GM12878 (cell line): ENCODE measurements around the gene SLC4A1. TPM values are rescaled to one million over a fixed set of nuclear protein-coding genes. Genes with fewer than 3 reads are reported as not detected.

Experiments
- ATAC-seq: fragments of 200-7000 bp; cut with Tn5 transposase; 3 replicates; pipeline ENCODE4 v1.9.1; 2020; ENCODE audit warnings: mild to moderate bottlenecking, moderate library complexity
- BruUV-seq: library from RNA; stranded (reverse); fragments of 400-500 nt; replicated peaks from 2 replicates; lab custom pipeline; 2021; lab: Mats Ljungman, UMichigan
- CTCF ChIA-PET: fragments of 300-600 bp; sonication (Branson Sonifier 250); formaldehyde crosslinking; extraction: SDS; loops from one replicate; lab custom pipeline; 2021; ENCODE audit warnings: inconsistent platforms; lab: Yijun Ruan, JAX
- POLR2A ChIA-PET: fragments of 350-600 bp; formaldehyde crosslinking; extraction: SDS; loops from one replicate; lab custom pipeline; 2021; ENCODE audit warnings: inconsistent platforms; lab: Charles Lee
- RAD21 ChIA-PET: fragments of 300-600 bp; sonication (Branson Sonifier 250); formaldehyde crosslinking; loops from one replicate; lab custom pipeline; 2023; ENCODE audit warnings: antibody characterized with exemption; ENCODE audit not compliant: unreplicated experiment; lab: Charles Lee
- SMC1A ChIA-PET: fragments of 300-600 bp; sonication (Branson Sonifier 250); formaldehyde crosslinking; loops from one replicate; lab custom pipeline; 2023; ENCODE audit not compliant: unreplicated experiment, uncharacterized antibody; lab: Charles Lee
- DNase-seq: peaks from one replicate; pipeline ENCODE4 v3.0.0-alpha.2; 2011; ENCODE audit warnings: low read depth, low spot score
- FAIRE-seq: peaks from 3 replicates; lab custom pipeline; 2011; peaks lifted over from hg19 to GRCh38; lab: Jason Lieb, UNC
- H2AFZ ChIP-seq: 2 replicates; pipeline ENCODE4 v1.6.0; 2011; ENCODE audit warnings: low read depth, low read length, control low read depth; ENCODE audit not compliant: control insufficient read depth
- H3K27ac ChIP-seq: 2 replicates; pipeline ENCODE4 v1.5.1; 2011; ENCODE audit warnings: control low read depth; ENCODE audit not compliant: control insufficient read depth, insufficient read depth
- H3K27me3 ChIP-seq, 2 experiments: replicated peaks in 1 of 2; 2 replicates each; pipeline versions ENCODE4 v1.6.0 to v1.6.1; 2011; ENCODE audit warnings: low read length in 1 of 2; ENCODE audit not compliant: control insufficient read depth in 2 of 2, insufficient read depth in 2 of 2
- H3K36me3 ChIP-seq, 2 experiments: 2 replicates each; pipeline ENCODE4 v1.5.1; 2011; ENCODE audit warnings: low read length in 1 of 2; ENCODE audit not compliant: control insufficient read depth in 2 of 2, insufficient read depth in 2 of 2
- H3K4me1 ChIP-seq: 2 replicates; pipeline ENCODE4 v1.6.1; 2011; ENCODE audit warnings: mild to moderate bottlenecking, low read length, moderate library complexity, mixed read lengths; ENCODE audit not compliant: control insufficient read depth, insufficient read depth
- H3K4me2 ChIP-seq: 2 replicates; pipeline ENCODE4 v1.6.0; 2011; ENCODE audit warnings: control low read depth; ENCODE audit not compliant: control insufficient read depth, insufficient read depth
- H3K4me3 ChIP-seq: fragments of 200-600 bp; sonication (generic); 2 replicates; pipeline ENCODE4 v1.5.1; 2016
- H3K79me2 ChIP-seq: 2 replicates; pipeline ENCODE4 v1.6.0; 2011; ENCODE audit warnings: low read length; ENCODE audit not compliant: control insufficient read depth, insufficient read depth
- H3K9ac ChIP-seq: 2 replicates; pipeline ENCODE4 v1.8.0; 2011; ENCODE audit warnings: low read length, control low read depth, mixed read lengths; ENCODE audit not compliant: control insufficient read depth, insufficient read depth
- H3K9me3 ChIP-seq: replicated peaks from 3 replicates; pipeline ENCODE4 v1.5.1; 2011; ENCODE audit warnings: mild to moderate bottlenecking, low read length; ENCODE audit not compliant: control insufficient read depth, insufficient read depth
- H4K20me1 ChIP-seq: 2 replicates; pipeline ENCODE4 v1.6.0; 2011; ENCODE audit not compliant: control insufficient read depth, insufficient read depth
- CEBPB ChIP-seq, 2 experiments: fragments of 150-350 bp in 1 of 2; IDR thresholded peaks; 2 replicates each; pipeline ENCODE4 v1.6.1; 2012 to 2014; ENCODE audit warnings: low read depth in 2 of 2, low read length in 2 of 2, borderline replicate concordance in 1 of 2, inconsistent platforms in 1 of 2
- HDAC2 ChIP-seq: fragments of 200-600 bp; sonication (generic); IDR thresholded peaks from 2 replicates; pipeline ENCODE4 v1.6.1; 2017
- JUND ChIP-seq: IDR thresholded peaks from 2 replicates; pipeline ENCODE4 v1.6.1; 2012; ENCODE audit warnings: low read depth, mild to moderate bottlenecking, low read length, improper control_type of control experiment, moderate library complexity
- MTA2 ChIP-seq: fragments of 450-650 bp; IDR thresholded peaks from 2 replicates; pipeline ENCODE4 v1.6.1; 2016; ENCODE audit warnings: low read depth, mild to moderate bottlenecking, moderate library complexity
- NFYA ChIP-seq: IDR thresholded peaks from 2 replicates; pipeline ENCODE4 v1.6.1; 2011; ENCODE audit warnings: low read depth, mild to moderate bottlenecking, low read length, improper control_type of control experiment, borderline replicate concordance
- NFYB ChIP-seq: IDR thresholded peaks from 2 replicates; pipeline ENCODE4 v1.6.1; 2011; ENCODE audit warnings: low read depth, mild to moderate bottlenecking, low read length, improper control_type of control experiment, moderate library complexity; ENCODE audit not compliant: insufficient read depth
- NR2F1 ChIP-seq: fragments of 450-650 bp; conservative IDR thresholded peaks from 2 replicates; pipeline ENCODE4 v1.6.1; 2017; ENCODE audit warnings: mild to moderate bottlenecking
- NRF1 ChIP-seq: conservative IDR thresholded peaks from 2 replicates; pipeline ENCODE4 v1.6.1; 2011; ENCODE audit warnings: mild to moderate bottlenecking, low read depth, low read length, improper control_type of control experiment
- PML ChIP-seq: IDR thresholded peaks from 2 replicates; pipeline ENCODE4 v1.6.1; 2012; ENCODE audit warnings: low read length, inconsistent platforms
- POLR2A ChIP-seq: IDR thresholded peaks from 2 replicates; pipeline ENCODE4 v1.6.1; 2011; ENCODE audit warnings: low read depth, mild to moderate bottlenecking, low read length
- POLR2AphosphoS2 ChIP-seq: IDR thresholded peaks from 2 replicates; pipeline ENCODE4 v1.6.1; 2011; ENCODE audit warnings: low read depth, mild to moderate bottlenecking, low read length, improper control_type of control experiment, moderate library complexity
- POLR2AphosphoS5 ChIP-seq: IDR thresholded peaks from 2 replicates; pipeline ENCODE4 v1.6.1; 2011; ENCODE audit warnings: mild to moderate bottlenecking, low read length, inconsistent platforms
- SPI1 ChIP-seq: IDR thresholded peaks from 2 replicates; pipeline ENCODE4 v1.6.1; 2011; ENCODE audit warnings: low read depth, mild to moderate bottlenecking, low read length, moderate library complexity, borderline replicate concordance; ENCODE audit not compliant: insufficient read depth
- TBL1XR1 ChIP-seq: IDR thresholded peaks from 2 replicates; pipeline ENCODE4 v1.6.1; 2012; ENCODE audit warnings: low read depth, low read length, improper control_type of control experiment
- TCF12 ChIP-seq: IDR thresholded peaks from 2 replicates; pipeline ENCODE4 v1.6.1; 2011; ENCODE audit warnings: low read depth, mild to moderate bottlenecking, low read length
- ZNF274 ChIP-seq: IDR thresholded peaks from one replicate; pipeline ENCODE4 v1.8.0; 2011; ENCODE audit not compliant: insufficient read length, insufficient read depth
- WGBS: methylation state at CpG from one replicate; pipeline ENCODE4 v1.1.6; 2016; ENCODE audit warnings: low lambda C conversion rate; ENCODE audit not compliant: insufficient replicate concordance, insufficient coverage; ENCODE audit errors: missing lambda C conversion rate; 5-methylcytosine and 5-hydroxymethylcytosine counted together
- in situ Hi-C: fragments of 300-500 bp; cut with MboI; formaldehyde crosslinking; loops from 9 replicates; pipeline ENCODE4 v1.14.3; 2018; ENCODE audit warnings: mixed read lengths
- intact Hi-C: fragments of 100-400 bp; cut with micrococcal nuclease; formaldehyde crosslinking; loops from one replicate; pipeline ENCODE4 v1.14.2; 2022; ENCODE audit not compliant: unreplicated experiment
- polyA plus RNA-seq, 11 experiments: library from polyadenylated mRNA; depleted of rRNA in 4 of 11; unstranded in 6 of 11; stranded (reverse) in 5 of 11; fragments of >200 nt; fragmentation: Nextera tagmentation in 4 of 11; fragmentation: Illumina TruSeq in 1 of 11; extraction: Ambion mirVana in 4 of 11; extraction: Trizol in 1 of 11; gene quantifications; 1 replicate in 1 of 11; 2 replicates in 10 of 11; pipeline versions ENCODE4 v1.2.1 to v1.2.3, GENCODE V29; 2011 to 2016; ENCODE audit warnings: inconsistent platforms in 2 of 11, missing spikeins in 2 of 11, low read depth in 1 of 11
- total RNA-seq, 4 experiments: library from RNA; depleted of rRNA in 3 of 4; stranded (reverse); fragments of >200 nt in 3 of 4; fragmentation: Illumina TruSeq in 1 of 4; extraction: Trizol in 1 of 4; gene quantifications; 2 replicates each; pipeline versions ENCODE4 v1.2.1 to v1.2.3, GENCODE V29; 2013 to 2021
- TF ChIP-seq, protein P1 (sequence below): IDR thresholded peaks from 2 replicates; pipeline ENCODE4 v1.6.1; 2011; ENCODE audit warnings: borderline replicate concordance, low read depth, mild to moderate bottlenecking, moderate library complexity, low read length; ENCODE audit not compliant: insufficient read depth, poor library complexity, severe bottlenecking
- TF ChIP-seq, protein P2 (sequence below): IDR thresholded peaks from 2 replicates; pipeline ENCODE4 v1.6.1; 2011; ENCODE audit warnings: mild to moderate bottlenecking, low read depth, low read length, moderate library complexity; ENCODE audit not compliant: insufficient replicate concordance
- TF ChIP-seq, protein P3 (sequence below): IDR thresholded peaks from 2 replicates; pipeline ENCODE4 v1.6.1; 2012; ENCODE audit warnings: low read length, inconsistent platforms

Gene SLC4A1
- total and polyA plus RNA-seq, 10 of the 15 experiments (the other 5 are each of a cell fraction or from before 2014, with no cell fraction given), result 0.03 TPM; not detected in 9

DNA sequence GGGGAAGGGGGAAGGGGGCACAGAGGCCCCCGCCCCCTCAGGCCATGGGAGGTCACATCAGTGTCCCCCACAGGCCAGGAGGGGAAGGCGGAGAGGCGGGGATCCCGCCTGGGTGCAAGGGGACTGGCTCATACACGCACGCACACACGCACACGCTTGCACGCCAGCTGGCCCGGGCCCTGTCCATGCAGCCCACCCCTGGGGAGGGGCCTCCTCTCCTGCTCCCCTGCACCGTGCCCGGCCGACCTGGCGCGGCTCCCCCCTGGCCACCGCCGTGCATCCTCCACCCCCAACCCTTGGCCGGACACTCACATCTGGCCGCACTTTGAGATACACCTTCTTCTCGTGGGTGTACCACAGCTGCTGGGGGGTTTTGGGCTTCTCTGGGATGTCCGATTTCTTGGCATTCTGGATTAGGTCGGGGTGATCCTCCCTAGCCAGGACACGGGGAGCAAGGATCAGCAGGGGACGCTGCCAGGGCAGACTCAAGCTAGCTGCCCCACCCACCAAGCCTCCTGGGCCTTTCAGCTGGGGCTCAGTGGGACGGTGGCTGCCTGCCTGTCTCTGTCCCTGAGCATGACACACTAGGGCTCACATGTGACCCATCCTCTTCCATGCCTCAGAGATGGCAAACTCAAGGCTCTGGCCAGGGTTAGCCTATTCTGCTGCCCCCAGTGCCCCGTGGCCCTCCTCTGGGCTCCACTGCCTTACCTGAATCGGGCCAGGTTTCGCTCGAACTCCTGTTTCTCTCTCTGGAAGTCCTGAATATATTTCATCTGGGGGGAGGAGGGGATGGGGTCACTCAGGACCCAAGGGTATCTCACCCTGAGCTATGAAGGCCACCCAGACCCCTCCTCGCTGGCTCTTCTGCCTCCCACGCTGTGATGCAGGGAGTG, 55.2 kb downstream of the SLC4A1 start:
- H3K79me2 ChIP-seq, result peaks cover 33% of the 10 kb centered on the region
- no peak overlapping the region for H3K4me3 ChIP-seq
- no TSS peak for BruUV-seq
- intact Hi-C loops (loop anchor here (10.0 kb wide), 1 partner anchor 292 kb away; the partner anchor contains the start of gene GPATCH8), in situ Hi-C loops (loop anchor here (25.0 kb wide), 1 partner anchor 300 kb away; the partner anchor contains the start of gene GPATCH8)
- ChIA-PET POLR2A (interaction anchor here (1.0 to 1.2 kb wide), 3 partner anchors 114 to 118 kb away, joined by 3 read pairs; no protein-coding TSS in a partner anchor), RAD21 (interaction anchor here (3.4 kb wide), 1 partner anchor 138 kb away, joined by 21 read pairs; no protein-coding TSS in a partner anchor), SMC1A (no interaction called here), CTCF (interaction anchor here (0.6 to 7.0 kb wide), 7 partner anchors 8 to 190 kb away, joined by 3 to 135 read pairs (median 45); partner anchors contain the start of genes ATXN7L3, GRN and SLC25A39)
- no peaks in the 10 kb centered on the region for H3K27me3 ChIP-seq
- no peak overlapping the region for H2AFZ ChIP-seq
- H4K20me1 ChIP-seq, result peaks cover 2% of the 10 kb centered on the region; the same call in 1 of the 2 replicates
- H3K4me2 ChIP-seq, result no peak overlapping the region
- peaks cover 42 to 53% of the 10 kb centered on the region in 2 experiments for H3K36me3 ChIP-seq
- H3K4me1 ChIP-seq, result peaks cover 35% of the 10 kb centered on the region
- no peaks in the 10 kb centered on the region for H3K9me3 ChIP-seq
- WGBS, result 89% methylated on average over 23 of the region's 31 CpGs
- DNase-seq (no peak), FAIRE-seq (no peak), ATAC-seq (no peak)
- H3K9ac ChIP-seq, result no peak overlapping the region
- H3K27ac ChIP-seq, result no peak overlapping the region
- TF ChIP-seq MTA2, result no peak
- TF ChIP-seq, protein P1, sequence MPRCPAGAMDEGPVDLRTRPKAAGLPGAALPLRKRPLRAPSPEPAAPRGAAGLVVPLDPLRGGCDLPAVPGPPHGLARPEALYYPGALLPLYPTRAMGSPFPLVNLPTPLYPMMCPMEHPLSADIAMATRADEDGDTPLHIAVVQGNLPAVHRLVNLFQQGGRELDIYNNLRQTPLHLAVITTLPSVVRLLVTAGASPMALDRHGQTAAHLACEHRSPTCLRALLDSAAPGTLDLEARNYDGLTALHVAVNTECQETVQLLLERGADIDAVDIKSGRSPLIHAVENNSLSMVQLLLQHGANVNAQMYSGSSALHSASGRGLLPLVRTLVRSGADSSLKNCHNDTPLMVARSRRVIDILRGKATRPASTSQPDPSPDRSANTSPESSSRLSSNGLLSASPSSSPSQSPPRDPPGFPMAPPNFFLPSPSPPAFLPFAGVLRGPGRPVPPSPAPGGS, result peak; percentile 64
- no peak for TF ChIP-seq TBL1XR1
- TF ChIP-seq HDAC2, result no peak
- no peak for TF ChIP-seq JUND
- TF ChIP-seq POLR2A, result peak; percentile 80
- no peak for TF ChIP-seq ZNF274
- no peak for TF ChIP-seq NRF1
- TF ChIP-seq POLR2AphosphoS2, result peak; percentile 26; the same call in 1 of the 2 replicates
- TF ChIP-seq PML, result no peak
- TF ChIP-seq SPI1, result no peak
- TF ChIP-seq NR2F1, result no peak
- TF ChIP-seq, protein P2, sequence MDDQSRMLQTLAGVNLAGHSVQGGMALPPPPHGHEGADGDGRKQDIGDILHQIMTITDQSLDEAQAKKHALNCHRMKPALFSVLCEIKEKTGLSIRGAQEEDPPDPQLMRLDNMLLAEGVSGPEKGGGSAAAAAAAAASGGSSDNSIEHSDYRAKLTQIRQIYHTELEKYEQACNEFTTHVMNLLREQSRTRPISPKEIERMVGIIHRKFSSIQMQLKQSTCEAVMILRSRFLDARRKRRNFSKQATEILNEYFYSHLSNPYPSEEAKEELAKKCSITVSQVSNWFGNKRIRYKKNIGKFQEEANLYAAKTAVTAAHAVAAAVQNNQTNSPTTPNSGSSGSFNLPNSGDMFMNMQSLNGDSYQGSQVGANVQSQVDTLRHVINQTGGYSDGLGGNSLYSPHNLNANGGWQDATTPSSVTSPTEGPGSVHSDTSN, result peak; percentile 32
- no peak for TF ChIP-seq NFYB
- TF ChIP-seq, protein P3, sequence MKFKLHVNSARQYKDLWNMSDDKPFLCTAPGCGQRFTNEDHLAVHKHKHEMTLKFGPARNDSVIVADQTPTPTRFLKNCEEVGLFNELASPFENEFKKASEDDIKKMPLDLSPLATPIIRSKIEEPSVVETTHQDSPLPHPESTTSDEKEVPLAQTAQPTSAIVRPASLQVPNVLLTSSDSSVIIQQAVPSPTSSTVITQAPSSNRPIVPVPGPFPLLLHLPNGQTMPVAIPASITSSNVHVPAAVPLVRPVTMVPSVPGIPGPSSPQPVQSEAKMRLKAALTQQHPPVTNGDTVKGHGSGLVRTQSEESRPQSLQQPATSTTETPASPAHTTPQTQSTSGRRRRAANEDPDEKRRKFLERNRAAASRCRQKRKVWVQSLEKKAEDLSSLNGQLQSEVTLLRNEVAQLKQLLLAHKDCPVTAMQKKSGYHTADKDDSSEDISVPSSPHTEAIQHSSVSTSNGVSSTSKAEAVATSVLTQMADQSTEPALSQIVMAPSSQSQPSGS, result peak; percentile 39; the same call in 1 of the 2 replicates
- no peak for TF ChIP-seq NFYA
- TF ChIP-seq CEBPB (IDR thresholded peaks at IDR 0.05; ENCODE audit: borderline replicate concordance in 1 of 2, low read depth in 2 of 2, low read length in 2 of 2), result no peak
- peak; percentile 28 for TF ChIP-seq POLR2AphosphoS5
- no peak for TF ChIP-seq TCF12
